HepG2 (cell line): ENCODE data around the gene CA7. TPM values are rescaled to one million over a fixed set of nuclear protein-coding genes. Genes with fewer than 3 reads are reported as not detected.
A peak's percentile ranks its signal among the peaks of the same experiment; 100 is the strongest.

Source experiments
- AGO2 ChIP-seq: fragments of 200-400 bp; formaldehyde crosslinking; optimal IDR thresholded peaks from 2 replicates; pipeline ENCODE3; 2017; ENCODE audit warnings: mild to moderate bottlenecking, low read depth, low read length, moderate library complexity
- FOXJ3 ChIP-seq: sonication (generic); formaldehyde crosslinking; IDR thresholded peaks from 2 replicates; pipeline ENCODE4 v1.4.0; 2020; ENCODE audit warnings: missing genetic modification reagents, mild to moderate bottlenecking, borderline replicate concordance
- HNF4A ChIP-seq: sonication (generic); formaldehyde crosslinking; IDR thresholded peaks from 2 replicates; pipeline ENCODE4 v1.4.0; 2020; ENCODE audit warnings: missing genetic modification reagents
- KMT2B ChIP-seq: IDR thresholded peaks from 2 replicates; pipeline ENCODE4 v1.6.1; 2016; ENCODE audit warnings: missing genetic modification reagents, missing compliant biosample characterization
- MAFK ChIP-seq, 2 experiments: IDR thresholded peaks in 1 of 2; conservative IDR thresholded peaks in 1 of 2; 2 replicates each; pipeline ENCODE4 v1.6.1; 2011; ENCODE audit warnings: improper control_type of control experiment in 2 of 2, low read length in 2 of 2
- PHB2 ChIP-seq: fragments of 450-650 bp; IDR thresholded peaks from 2 replicates; pipeline ENCODE4 v1.6.1; 2018; ENCODE audit not compliant: partially characterized antibody
- POLR2A ChIP-seq, 2 experiments: IDR thresholded peaks; 2 replicates each; pipeline ENCODE4 v1.6.1; 2011; ENCODE audit warnings: low read depth in 2 of 2, low read length in 2 of 2, mild to moderate bottlenecking in 1 of 2, moderate library complexity in 1 of 2; ENCODE audit not compliant: insufficient read depth in 1 of 2
- RFXAP ChIP-seq: sonication (generic); formaldehyde crosslinking; IDR thresholded peaks from 2 replicates; pipeline ENCODE4 v1.4.0; 2020; ENCODE audit warnings: missing genetic modification reagents, borderline replicate concordance
- SNRNP70 ChIP-seq: fragments of 200-400 bp; formaldehyde crosslinking; IDR thresholded peaks from 2 replicates; pipeline ENCODE4 v1.6.1; 2017; ENCODE audit warnings: mild to moderate bottlenecking, low read depth, low read length, moderate library complexity
- SOX5 ChIP-seq: IDR thresholded peaks from 2 replicates; pipeline ENCODE4 v1.6.1; 2016; ENCODE audit warnings: borderline replicate concordance
- YY1 ChIP-seq: IDR thresholded peaks from 2 replicates; pipeline ENCODE4 v1.6.1; 2011; ENCODE audit warnings: low read length, low read depth, moderate library complexity, mild to moderate bottlenecking; ENCODE audit not compliant: insufficient read depth, insufficient replicate concordance
- ZFP1 ChIP-seq: IDR thresholded peaks from 2 replicates; pipeline ENCODE4 v1.6.1; 2016
- ZNF333 ChIP-seq: sonication (generic); formaldehyde crosslinking; IDR thresholded peaks from 2 replicates; pipeline ENCODE4 v1.4.0; 2020; ENCODE audit warnings: mild to moderate bottlenecking, missing genetic modification reagents, borderline replicate concordance
- ZNF496 ChIP-seq: sonication (generic); formaldehyde crosslinking; IDR thresholded peaks from 2 replicates; pipeline ENCODE4 v1.8.1; 2023; ENCODE audit warnings: mild to moderate bottlenecking, moderate library complexity, missing genetic modification reagents; ENCODE audit not compliant: insufficient replicate concordance
- ZNF547 ChIP-seq: sonication (generic); formaldehyde crosslinking; IDR thresholded peaks from 2 replicates; pipeline ENCODE4 v1.5.1; 2020; ENCODE audit warnings: mild to moderate bottlenecking, missing genetic modification reagents
- ZNF7 ChIP-seq: IDR thresholded peaks from 2 replicates; pipeline ENCODE4 v1.6.1; 2016; ENCODE audit warnings: missing biosample characterization, missing genetic modification reagents
- ZSCAN20 ChIP-seq: sonication (generic); formaldehyde crosslinking; IDR thresholded peaks from 2 replicates; pipeline ENCODE4 v1.4.0; 2020; ENCODE audit warnings: missing genetic modification reagents, mild to moderate bottlenecking, borderline replicate concordance
- polyA plus RNA-seq, 8 experiments: library from polyadenylated mRNA; depleted of rRNA in 3 of 8; stranded (reverse) in 7 of 8; unstranded in 1 of 8; fragments of >200 nt; fragmentation: Illumina TruSeq in 4 of 8; extraction: Trizol in 4 of 8; gene quantifications; 2 replicates each; pipeline versions ENCODE4 v1.2.1 to v1.2.3, GENCODE V29; 2011 to 2016; ENCODE audit warnings: low read depth in 4 of 8, missing spikeins in 1 of 8, mixed read lengths in 1 of 8; ENCODE audit not compliant: insufficient read depth in 1 of 8
- total RNA-seq, 5 experiments: library from RNA; depleted of rRNA; stranded (reverse); fragments of >200 nt; fragmentation: Illumina TruSeq; extraction: Trizol; gene quantifications; 2 replicates each; pipeline ENCODE4 v1.2.3, GENCODE V29; 2016; ENCODE audit warnings: low read depth in 1 of 5
- TF ChIP-seq, protein P1 (sequence below): sonication (generic); formaldehyde crosslinking; IDR thresholded peaks from 2 replicates; pipeline ENCODE4 v1.4.0; 2020; ENCODE audit warnings: missing genetic modification reagents
- TF ChIP-seq, protein P2 (sequence below): sonication (generic); formaldehyde crosslinking; IDR thresholded peaks from 2 replicates; pipeline ENCODE4 v1.4.0; 2020; ENCODE audit warnings: missing genetic modification reagents, borderline replicate concordance
- TF ChIP-seq, protein P3 (sequence below): sonication (generic); formaldehyde crosslinking; IDR thresholded peaks from 2 replicates; pipeline ENCODE4 v1.9.0; 2021; ENCODE audit warnings: missing genetic modification reagents, borderline replicate concordance
- TF ChIP-seq, protein P4 (sequence below): sonication (generic); formaldehyde crosslinking; IDR thresholded peaks from 2 replicates; pipeline ENCODE4 v1.4.0; 2020; ENCODE audit warnings: missing genetic modification reagents, borderline replicate concordance

Gene CA7
- total and polyA plus RNA-seq, 2 of the 13 experiments (the other 11 are each of a cell fraction or from before 2014, with no cell fraction given), result not detected

DNA sequence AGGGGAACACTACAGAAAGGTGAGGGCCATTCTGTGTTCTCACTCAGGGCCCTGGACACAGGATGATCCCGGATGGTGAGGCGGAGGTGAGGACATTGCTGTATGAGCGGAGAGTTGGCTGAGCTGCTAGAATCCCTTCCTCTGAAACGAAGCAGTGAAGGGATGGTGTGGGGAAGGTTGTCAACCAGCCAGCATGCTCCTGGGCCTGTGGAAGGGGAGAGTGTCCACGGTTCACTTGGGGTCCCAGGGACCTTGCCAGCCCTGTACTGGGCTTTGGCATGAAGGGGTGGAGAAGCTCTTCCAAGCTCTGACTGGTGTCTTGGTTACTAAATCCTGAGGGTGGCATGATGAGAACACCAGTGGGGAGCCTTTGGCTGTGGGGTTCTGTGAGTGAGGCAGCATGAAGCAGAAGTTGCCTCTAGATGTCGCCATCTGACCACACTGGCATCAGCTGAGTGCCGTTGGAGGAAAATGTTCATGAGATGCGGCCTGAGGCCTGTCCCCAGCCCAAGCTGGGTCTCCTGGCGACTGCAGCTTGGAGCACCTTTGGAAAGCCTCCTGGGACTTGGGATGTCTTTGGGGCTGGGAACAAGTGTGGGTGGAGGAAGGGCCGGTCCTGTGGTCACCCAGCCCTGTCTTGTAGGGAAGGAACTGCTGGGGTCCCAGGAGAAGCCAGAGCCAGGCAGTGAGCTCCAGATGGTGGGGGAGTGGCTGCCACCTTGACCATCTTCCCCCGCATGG, 50.9 kb downstream of the CA7 start (continued):
- TF ChIP-seq, protein P1, sequence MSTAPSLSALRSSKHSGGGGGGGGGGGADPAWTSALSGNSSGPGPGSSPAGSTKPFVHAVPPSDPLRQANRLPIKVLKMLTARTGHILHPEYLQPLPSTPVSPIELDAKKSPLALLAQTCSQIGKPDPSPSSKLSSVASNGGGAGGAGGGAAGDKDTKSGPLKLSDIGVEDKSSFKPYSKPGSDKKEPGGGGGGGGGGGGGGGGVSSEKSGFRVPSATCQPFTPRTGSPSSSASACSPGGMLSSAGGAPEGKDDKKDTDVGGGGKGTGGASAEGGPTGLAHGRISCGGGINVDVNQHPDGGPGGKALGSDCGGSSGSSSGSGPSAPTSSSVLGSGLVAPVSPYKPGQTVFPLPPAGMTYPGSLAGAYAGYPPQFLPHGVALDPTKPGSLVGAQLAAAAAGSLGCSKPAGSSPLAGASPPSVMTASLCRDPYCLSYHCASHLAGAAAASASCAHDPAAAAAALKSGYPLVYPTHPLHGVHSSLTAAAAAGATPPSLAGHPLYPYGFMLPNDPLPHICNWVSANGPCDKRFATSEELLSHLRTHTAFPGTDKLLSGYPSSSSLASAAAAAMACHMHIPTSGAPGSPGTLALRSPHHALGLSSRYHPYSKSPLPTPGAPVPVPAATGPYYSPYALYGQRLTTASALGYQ (CRISPR knock-in tag), result no peak
- TF ChIP-seq, protein P2, sequence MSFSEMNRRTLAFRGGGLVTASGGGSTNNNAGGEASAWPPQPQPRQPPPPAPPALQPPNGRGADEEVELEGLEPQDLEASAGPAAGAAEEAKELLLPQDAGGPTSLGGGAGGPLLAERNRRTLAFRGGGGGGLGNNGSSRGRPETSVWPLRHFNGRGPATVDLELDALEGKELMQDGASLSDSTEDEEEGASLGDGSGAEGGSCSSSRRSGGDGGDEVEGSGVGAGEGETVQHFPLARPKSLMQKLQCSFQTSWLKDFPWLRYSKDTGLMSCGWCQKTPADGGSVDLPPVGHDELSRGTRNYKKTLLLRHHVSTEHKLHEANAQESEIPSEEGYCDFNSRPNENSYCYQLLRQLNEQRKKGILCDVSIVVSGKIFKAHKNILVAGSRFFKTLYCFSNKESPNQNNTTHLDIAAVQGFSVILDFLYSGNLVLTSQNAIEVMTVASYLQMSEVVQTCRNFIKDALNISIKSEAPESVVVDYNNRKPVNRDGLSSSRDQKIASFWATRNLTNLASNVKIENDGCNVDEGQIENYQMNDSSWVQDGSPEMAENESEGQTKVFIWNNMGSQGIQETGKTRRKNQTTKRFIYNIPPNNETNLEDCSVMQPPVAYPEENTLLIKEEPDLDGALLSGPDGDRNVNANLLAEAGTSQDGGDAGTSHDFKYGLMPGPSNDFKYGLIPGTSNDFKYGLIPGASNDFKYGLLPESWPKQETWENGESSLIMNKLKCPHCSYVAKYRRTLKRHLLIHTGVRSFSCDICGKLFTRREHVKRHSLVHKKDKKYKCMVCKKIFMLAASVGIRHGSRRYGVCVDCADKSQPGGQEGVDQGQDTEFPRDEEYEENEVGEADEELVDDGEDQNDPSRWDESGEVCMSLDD (CRISPR knock-in tag), result no peak
- no peak for TF ChIP-seq POLR2A (IDR thresholded peaks at IDR 0.05; ENCODE audit: insufficient read depth in 1 of 2, low read depth in 2 of 2, low read length in 2 of 2)
- TF ChIP-seq ZNF333, result no peak
- TF ChIP-seq AGO2, result no peak
- TF ChIP-seq MAFK (conservative IDR thresholded peaks at IDR 0.05 in 1 of 2, IDR thresholded peaks at IDR 0.05 in 1 of 2; ENCODE audit: low read length in 2 of 2), result no peak
- no peak for TF ChIP-seq ZFP1
- no peak for TF ChIP-seq YY1
- TF ChIP-seq RFXAP (CRISPR knock-in tag), result no peak
- no peak for TF ChIP-seq HNF4A (CRISPR knock-in tag)
- TF ChIP-seq PHB2, result no peak
- no peak for TF ChIP-seq SNRNP70
- TF ChIP-seq ZSCAN20 (CRISPR knock-in tag), result no peak
- TF ChIP-seq ZNF496 (CRISPR knock-in tag), result no peak
- TF ChIP-seq, protein P3, sequence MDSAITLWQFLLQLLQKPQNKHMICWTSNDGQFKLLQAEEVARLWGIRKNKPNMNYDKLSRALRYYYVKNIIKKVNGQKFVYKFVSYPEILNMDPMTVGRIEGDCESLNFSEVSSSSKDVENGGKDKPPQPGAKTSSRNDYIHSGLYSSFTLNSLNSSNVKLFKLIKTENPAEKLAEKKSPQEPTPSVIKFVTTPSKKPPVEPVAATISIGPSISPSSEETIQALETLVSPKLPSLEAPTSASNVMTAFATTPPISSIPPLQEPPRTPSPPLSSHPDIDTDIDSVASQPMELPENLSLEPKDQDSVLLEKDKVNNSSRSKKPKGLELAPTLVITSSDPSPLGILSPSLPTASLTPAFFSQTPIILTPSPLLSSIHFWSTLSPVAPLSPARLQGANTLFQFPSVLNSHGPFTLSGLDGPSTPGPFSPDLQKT, result no peak
- no peak for TF ChIP-seq SOX5 (CRISPR knock-in tag)
- TF ChIP-seq, protein P4, sequence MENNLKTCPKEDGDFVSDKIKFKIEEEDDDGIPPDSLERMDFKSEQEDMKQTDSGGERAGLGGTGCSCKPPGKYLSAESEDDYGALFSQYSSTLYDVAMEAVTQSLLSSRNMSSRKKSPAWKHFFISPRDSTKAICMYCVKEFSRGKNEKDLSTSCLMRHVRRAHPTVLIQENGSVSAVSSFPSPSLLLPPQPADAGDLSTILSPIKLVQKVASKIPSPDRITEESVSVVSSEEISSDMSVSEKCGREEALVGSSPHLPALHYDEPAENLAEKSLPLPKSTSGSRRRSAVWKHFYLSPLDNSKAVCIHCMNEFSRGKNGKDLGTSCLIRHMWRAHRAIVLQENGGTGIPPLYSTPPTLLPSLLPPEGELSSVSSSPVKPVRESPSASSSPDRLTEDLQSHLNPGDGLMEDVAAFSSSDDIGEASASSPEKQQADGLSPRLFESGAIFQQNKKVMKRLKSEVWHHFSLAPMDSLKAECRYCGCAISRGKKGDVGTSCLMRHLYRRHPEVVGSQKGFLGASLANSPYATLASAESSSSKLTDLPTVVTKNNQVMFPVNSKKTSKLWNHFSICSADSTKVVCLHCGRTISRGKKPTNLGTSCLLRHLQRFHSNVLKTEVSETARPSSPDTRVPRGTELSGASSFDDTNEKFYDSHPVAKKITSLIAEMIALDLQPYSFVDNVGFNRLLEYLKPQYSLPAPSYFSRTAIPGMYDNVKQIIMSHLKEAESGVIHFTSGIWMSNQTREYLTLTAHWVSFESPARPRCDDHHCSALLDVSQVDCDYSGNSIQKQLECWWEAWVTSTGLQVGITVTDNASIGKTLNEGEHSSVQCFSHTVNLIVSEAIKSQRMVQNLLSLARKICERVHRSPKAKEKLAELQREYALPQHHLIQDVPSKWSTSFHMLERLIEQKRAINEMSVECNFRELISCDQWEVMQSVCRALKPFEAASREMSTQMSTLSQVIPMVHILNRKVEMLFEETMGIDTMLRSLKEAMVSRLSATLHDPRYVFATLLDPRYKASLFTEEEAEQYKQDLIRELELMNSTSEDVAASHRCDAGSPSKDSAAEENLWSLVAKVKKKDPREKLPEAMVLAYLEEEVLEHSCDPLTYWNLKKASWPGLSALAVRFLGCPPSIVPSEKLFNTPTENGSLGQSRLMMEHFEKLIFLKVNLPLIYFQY (CRISPR knock-in tag), result peak; percentile 69; the same call in 1 of the 2 replicates
- TF ChIP-seq ZNF7 (CRISPR knock-in tag), result no peak
- TF ChIP-seq ZNF547 (CRISPR knock-in tag), result no peak
- no peak for TF ChIP-seq FOXJ3 (CRISPR knock-in tag)
- peak; percentile 64 for TF ChIP-seq KMT2B (CRISPR knock-in tag)
